ENCODE data around the gene PRRC2A. TPM values are rescaled to one million over a fixed set of nuclear protein-coding genes. Genes with fewer than 3 reads are reported as not detected.

PRRC2A gene
- total RNA-seq, 1 experiment from 2014 or later = 32.0 TPM

DNA sequence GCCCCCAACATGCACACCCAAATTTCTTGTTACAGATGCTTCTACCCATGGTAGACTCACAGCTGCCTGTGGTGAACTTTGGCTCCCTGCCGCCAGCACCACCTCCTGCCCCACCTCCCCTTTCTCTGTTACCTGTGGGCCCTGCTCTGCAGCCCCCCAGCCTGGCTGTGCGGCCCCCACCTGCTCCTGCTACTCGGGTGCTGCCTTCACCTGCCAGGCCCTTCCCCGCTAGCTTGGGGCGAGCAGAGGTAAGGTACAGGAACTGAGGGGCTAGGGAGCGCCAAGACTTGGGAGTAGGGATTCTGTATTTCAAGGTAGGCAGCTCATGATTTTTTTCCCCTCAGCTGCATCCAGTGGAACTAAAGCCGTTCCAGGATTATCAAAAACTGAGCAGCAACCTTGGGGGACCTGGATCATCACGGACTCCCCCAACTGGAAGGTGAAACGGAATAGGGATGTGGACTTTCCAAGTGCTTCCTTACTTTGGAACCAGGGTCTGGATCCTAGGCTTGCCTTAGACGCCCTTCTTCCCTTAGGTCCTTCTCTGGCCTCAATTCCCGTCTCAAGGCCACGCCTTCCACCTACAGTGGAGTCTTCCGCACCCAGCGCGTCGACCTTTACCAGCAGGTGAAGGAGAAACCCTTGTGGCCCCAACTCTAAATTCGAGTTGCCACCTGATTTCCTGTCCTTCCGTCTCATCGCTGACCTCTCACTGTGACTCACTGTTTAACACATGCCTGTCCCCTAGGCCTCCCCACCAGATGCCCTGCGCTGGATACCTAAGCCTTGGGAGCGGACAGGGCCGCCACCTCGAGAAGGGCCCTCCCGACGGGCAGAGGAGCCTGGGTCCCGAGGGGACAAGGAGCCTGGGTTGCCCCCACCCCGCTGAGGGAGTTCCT is 16.4 kb downstream of the PRRC2A start:
- DNase-seq (ENCODE audit: low read depth, low spot score) = no peak
- in situ Hi-C loops (cut with HindIII; ENCODE audit: low pct_unique_long_range_greater_than_20kb, low sequenced_read_pairs) = no loop called here

GRCh38 chr6:31639043-31639442 is 18.5 kb downstream of the PRRC2A start:
- in situ Hi-C loops (cut with HindIII; ENCODE audit: low pct_unique_long_range_greater_than_20kb, low sequenced_read_pairs) = no loop called here
- DNase-seq (ENCODE audit: low read depth, low spot score) = no peak

GRCh38 chr6:31639449-31639861 is 18.9 kb downstream of the PRRC2A start:
- DNase-seq (ENCODE audit: low read depth, low spot score) = no peak
- in situ Hi-C loops (cut with HindIII; ENCODE audit: low pct_unique_long_range_greater_than_20kb, low sequenced_read_pairs) = no loop called here

DNA sequence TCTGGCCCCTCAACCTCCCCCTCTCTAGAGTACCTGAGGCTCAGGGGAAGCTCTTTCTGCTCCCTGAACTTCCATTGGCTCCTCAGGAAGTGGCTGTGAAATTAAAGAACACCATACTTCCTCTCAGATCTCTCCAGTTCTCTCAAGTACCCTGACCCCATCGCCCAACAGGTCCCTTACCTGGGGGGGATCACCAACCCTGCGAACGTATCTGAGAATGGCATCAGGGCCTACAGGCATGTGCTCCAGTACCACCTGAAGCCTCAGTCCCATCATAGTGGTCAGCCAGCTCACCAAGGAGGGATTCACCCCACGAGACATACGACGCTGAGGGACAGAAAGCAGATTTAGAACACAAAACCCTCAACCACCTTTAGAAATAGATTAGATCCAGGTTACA is 20.1 kb downstream of the PRRC2A start:
- in situ Hi-C loops (cut with HindIII; ENCODE audit: low pct_unique_long_range_greater_than_20kb, low sequenced_read_pairs) = no loop called here
- no peak for DNase-seq (ENCODE audit: low read depth, low spot score)

DNA sequence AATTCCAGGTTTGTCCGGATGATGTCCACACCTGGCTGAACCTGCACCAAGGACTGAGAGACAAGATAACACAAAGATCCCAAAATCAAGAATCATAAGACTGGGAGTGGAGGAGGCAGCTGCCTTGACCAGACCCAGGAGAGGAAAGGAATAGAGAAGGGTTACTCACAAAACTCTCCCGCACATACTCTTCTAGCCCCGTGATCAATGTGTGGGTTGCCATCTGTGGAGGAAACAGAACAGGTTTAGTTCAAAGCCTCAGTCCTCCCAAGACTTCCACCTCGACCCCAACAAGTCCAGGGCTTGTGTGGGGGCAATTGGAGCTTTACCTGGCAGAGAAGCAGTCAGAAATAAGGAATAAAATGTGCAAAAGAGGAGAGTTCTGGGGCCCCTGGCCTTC is 20.9 kb downstream of the PRRC2A start:
- in situ Hi-C loops (cut with HindIII; ENCODE audit: low pct_unique_long_range_greater_than_20kb, low sequenced_read_pairs) = no loop called here
- DNase-seq (ENCODE audit: low read depth, low spot score) = no peak

DNA sequence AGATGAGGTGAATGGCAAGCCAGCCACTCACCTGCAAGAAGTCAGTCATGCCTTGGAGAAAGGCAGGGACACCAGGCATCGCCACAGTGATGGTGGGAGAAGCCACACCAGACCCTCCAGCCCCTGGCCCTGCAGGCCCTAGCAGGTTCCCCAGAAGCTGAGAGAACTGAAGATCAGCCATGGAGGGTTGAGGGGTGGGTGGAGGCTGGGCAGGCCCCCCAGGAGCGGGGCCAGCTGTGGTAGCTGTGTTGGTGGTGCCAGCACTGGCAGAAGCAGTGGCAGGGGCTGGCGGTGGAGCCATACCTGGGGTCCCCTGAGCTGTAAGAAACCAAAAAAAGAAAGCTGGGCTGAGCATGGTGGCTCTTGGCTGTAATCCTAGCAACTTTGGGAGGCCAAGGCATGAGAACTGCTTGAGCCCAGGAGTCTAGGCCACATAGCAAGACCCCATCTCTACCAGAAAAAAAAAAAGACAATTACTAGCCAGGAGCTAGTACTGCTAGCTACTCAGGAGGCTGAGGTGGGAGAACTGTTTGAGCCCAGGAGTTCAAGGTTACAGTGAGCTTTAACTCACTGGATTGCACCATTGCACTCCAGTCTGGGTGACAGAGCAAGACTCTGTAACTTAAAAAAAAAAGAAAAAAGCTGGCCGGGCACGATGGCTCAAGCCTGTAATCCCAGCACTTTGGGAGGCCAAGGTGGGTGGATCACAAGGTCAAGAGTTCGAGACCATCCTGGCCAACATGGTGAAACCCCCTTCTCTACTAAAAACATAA is 22.5 kb downstream of the PRRC2A start:
- DNase-seq (ENCODE audit: low read depth, low spot score) = no peak

GRCh38 chr6:31643818-31644454 is 23.4 kb downstream of the PRRC2A start:
- in situ Hi-C loops (cut with HindIII; ENCODE audit: low pct_unique_long_range_greater_than_20kb, low sequenced_read_pairs) = no loop called here
- no peak for DNase-seq (ENCODE audit: low read depth, low spot score)

More for the DNA sequence above, 22.5 kb downstream of the PRRC2A start:
- in situ Hi-C loops (cut with HindIII; ENCODE audit: low pct_unique_long_range_greater_than_20kb, low sequenced_read_pairs) = no loop called here

DNA sequence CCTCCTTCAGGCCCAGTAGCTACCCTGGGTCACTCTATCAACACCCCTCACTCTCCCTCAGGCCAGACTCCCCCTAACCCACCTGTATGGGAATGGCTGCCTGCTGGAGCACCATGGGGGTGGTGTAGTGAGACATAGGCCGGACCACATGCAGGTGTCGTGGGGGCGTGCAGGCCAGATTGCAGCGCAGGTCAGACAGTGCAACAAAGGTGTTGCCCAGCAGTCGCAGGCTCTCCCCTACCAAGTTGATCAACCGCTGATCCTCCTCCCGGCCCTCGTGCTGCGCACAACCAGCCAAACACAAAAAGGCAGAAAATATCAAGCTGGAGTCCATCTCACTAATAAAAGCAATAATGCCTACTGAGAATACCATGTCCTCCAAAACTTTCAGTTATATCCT is 24.8 kb downstream of the PRRC2A start:
- in situ Hi-C loops (cut with HindIII; ENCODE audit: low pct_unique_long_range_greater_than_20kb, low sequenced_read_pairs) = no loop called here
- no peak for DNase-seq (ENCODE audit: low read depth, low spot score)

DNA sequence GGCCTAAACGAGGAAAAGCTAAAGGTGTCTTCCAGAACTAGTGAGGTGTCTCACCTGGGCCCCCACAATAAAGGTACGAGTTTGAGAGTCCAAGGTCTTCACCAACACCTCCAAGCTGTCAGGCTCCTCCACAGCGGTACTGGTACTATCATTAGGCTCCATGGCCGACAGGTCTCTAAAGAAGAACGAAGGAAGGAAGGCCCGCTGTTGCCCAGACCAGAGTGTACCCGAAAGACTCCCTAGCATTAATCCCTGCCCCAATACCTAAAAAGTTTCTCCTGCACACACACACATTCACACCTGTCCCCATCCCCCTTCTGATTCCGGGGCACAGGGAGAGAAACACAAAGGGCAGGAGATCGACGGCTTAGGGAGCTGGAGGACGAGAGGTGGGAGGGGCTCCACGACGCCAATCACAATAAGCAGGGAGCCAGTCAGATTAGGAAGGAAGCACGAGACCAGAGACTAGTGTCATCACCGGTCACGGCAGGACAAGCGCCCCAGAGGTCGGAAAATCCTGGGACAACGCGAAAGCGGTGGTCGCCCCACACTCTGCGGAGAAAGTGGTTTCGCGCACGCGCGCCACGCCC is 31.2 kb downstream of the PRRC2A start:
- in situ Hi-C loops (cut with HindIII; ENCODE audit: low pct_unique_long_range_greater_than_20kb, low sequenced_read_pairs) = no loop called here
- DNase-seq (ENCODE audit: low read depth, low spot score) = peak; percentile 76

GRCh38 chr6:31652925-31653724 is 32.6 kb downstream of the PRRC2A start:
- peak; percentile 90 for DNase-seq (ENCODE audit: low read depth, low spot score)
- in situ Hi-C loops (cut with HindIII; ENCODE audit: low pct_unique_long_range_greater_than_20kb, low sequenced_read_pairs) = no loop called here

DNA sequence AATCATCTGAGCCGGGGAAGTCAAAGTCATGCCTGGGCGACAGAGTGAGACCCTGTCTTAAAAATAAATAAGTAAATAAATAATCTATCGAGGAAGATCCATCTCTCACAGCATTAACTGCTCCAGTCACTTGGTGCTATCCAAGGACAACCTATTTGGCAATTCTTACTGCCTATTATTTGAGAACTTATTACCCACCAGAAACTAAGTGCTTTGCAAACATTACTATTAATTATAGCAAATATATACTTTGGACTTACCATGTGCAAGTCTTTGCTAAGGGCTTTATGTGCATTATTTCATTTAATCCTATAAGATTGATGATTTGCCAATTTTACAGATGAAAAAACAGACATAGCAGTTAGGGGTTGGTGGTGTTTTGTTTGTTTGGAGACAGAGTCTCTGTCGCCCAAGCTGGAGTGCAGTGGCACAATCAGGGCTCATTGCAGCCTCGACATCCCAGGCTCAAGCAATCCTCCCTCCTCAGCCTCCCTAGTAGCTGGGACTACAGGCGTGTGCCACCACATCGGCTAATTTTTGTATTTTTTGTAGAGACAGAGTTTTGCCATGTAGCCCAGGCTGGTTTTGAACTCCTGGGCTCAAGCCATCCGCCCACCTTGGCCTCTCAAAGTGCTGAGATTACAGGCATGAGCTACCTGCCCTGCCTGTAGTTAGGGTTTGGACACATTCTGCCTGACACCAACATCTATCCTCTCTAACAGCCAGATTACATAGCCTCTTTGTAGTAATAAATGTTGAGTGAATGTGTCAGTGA is 34.2 kb downstream of the PRRC2A start:
- in situ Hi-C loops (cut with HindIII; ENCODE audit: low pct_unique_long_range_greater_than_20kb, low sequenced_read_pairs) = no loop called here

DNA sequence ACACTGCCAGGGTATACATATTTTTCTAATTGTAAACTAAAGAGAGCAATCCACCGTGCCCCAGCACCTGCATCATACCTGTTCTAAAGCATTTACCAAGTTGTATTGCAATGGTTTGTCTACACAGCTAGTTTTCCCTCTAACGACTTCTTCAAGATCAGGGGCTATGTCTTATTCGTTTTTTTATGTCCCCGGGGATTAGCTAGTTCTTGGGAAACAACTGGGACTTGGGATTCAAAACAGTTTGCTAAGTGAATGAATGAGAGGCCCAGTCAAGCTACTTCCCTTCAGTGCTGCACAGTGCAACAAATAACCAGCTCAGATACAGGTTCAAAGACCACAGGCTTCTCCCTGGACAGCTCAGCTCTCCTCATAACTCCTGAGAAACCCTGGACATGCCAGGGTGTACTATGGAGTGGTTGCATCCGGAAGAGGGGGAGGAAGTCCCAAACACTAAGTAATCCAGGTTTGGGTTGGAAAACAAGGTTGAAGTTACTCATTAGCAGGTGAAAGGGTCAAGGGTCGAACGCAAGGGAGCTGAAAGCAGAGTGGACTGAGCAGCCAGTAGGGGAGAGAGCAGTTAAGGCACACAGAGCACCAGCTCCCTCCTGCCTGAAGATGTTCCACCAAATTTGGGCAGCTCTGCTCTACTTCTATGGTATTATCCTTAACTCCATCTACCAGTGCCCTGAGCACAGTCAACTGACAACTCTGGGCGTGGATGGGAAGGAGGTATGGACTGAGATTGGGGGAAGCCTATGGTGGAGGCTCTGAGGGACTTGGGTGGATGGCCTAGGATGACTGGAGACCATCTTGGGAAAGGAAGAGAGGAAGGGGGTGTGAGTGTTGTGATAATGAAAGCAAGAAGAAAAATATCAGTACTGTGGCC is 35.1 kb downstream of the PRRC2A start, which contains the start of gene APOM:
APOM (plus strand) TSS at position 546 of the 889 bp plus-strand sequence; CDS start at position 619, 73 bp downstream.
- in situ Hi-C loops (cut with HindIII; ENCODE audit: low pct_unique_long_range_greater_than_20kb, low sequenced_read_pairs) = no loop called here
- no peak for DNase-seq (ENCODE audit: low read depth, low spot score)

More for the DNA sequence above, 34.2 kb downstream of the PRRC2A start:
- DNase-seq (ENCODE audit: low read depth, low spot score) = no peak

GRCh38 chr6:31657406-31658157 is 37.1 kb downstream of the PRRC2A start:
- no peak for DNase-seq (ENCODE audit: low read depth, low spot score)
- in situ Hi-C loops (cut with HindIII; ENCODE audit: low pct_unique_long_range_greater_than_20kb, low sequenced_read_pairs) = no loop called here

- no peak for DNase-seq (ENCODE audit: low read depth, low spot score)
- in situ Hi-C loops (cut with HindIII; ENCODE audit: low pct_unique_long_range_greater_than_20kb, low sequenced_read_pairs) = no loop called here
These were observed 37.7 kb downstream of the PRRC2A start for GRCh38 chr6:31658158-31658688.

Data from SK-MEL-5 (cell line).